ENCODE data around the gene ATF4.

GRCh38 chr22:39528681-39529486 is 8.5 kb downstream of the ATF4 start:
- peak; percentile 22 for TF ChIP-seq POLR2A (IDR thresholded peaks at IDR 0.05; ENCODE audit: low read depth, low read length)
- TF ChIP-seq TAF1 (IDR thresholded peaks at IDR 0.05; ENCODE audit: borderline replicate concordance, low read depth, low read length), result 0 out of 2 replicates have a peak, but pooled peaks have one; percentile 43

Data from GM12892 (cell line).